OCI-M1 (cell line): ENCODE results near the gene IQGAP2.
A peak's percentile ranks its signal among the peaks of the same experiment; 100 is the strongest.
"Not testable (repeated sequence)": the region's sequence is repeated elsewhere in the genome, so short reads cannot be mapped to it uniquely, and the experiment has no call there.

Experiments
- DNase-seq: peaks from one replicate; lab custom pipeline; 2025; lab: John Stamatoyannopoulos, UW

IQGAP2 gene

DNA sequence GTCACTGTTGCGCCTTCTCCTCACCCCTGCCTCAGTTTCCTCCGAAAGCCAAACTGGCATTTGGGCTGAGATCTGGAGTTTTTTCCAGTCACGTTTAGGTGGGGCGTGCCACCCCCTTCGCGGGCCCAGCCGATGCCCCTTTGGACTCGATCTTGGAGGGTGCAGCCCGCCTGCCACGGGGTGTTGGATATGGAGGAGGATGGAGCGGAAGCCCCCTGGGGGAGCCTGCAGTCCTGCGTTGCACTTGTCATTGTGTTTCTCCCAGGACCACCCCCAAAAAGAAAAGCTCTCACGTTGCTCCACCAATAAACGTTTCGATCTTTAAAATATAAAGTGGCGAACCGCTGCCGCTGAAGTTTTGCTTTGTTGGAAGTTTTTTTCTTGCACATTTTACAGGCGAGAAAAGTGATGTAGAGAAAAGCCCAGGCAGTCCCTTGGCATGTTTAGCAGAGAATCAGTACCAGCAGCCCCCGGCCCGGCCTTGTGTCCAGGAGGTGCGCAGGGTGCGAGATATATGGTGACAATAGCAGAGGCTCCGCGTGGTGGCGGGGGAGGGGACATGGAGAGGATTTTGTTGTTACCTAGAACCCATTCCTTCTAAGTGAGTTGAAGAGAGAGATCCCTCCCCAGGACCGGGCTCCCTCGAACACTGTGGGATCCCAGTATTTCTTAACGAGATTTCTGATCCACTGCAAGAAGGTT, 313.5 kb downstream of the IQGAP2 start:
- peak; percentile 70 for DNase-seq

DNA sequence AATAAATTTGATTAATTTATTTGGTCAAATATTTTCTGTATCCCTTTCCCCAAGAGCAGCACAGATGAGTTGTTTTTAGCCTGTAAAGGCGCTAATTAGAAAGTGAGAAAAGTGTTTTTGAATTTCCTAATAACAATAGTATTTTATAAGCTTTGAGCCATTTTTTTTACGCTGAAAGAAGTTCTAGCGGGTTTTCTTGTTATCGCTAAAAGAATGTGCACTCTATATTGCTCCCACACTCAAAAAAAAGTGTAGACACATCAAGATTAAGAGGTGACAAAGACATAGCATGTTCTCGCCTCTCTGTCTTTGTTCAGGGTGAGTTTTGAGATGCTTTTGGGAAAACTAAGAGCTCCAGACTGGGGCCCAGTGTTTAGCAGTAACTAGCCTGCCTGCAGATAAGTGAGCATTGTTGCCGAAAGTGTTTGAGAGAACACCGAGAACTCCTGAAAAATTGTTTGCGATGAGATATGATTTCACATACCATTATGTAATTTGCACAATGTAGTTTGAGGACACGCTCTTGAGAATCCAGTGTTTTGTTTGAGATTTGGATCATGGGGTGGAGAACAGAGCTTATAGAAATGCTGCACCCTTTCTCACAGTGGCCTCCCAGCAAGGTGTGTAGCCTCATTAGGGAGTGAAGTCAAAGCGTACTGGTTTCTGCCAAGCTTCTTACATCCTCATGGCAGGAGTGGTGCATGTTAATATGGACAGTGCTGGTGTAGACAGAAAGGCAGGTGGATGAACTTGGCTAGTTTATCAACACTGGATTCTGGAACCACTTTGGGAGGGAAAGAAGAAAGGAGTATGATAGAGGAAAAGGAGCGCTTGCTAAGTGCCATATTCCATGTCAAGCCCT, 314.4 kb downstream of the IQGAP2 start:
- peak; percentile 44 for DNase-seq

DNA sequence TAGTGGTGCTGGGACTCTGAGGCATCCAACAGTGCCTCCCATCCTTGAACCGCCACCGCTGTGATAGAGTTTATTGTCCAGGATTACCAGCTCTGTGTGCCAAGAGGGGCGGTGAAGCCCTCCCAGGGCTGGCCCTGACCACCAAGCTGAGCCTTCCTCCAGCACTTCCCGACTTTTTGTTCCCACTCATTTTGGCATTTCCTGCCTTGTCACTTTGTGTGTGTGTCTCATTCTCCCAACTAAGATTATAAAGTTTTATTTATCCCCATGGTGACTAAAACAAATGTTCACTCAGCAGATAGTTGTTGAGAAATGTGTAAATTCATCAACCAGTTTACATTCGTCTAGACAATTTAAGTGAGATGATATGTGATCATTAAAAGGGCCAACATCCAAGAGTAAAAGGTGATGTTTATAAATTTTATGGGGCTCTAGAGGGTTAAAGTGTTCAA, 315.3 kb downstream of the IQGAP2 start:
- DNase-seq: no peak

DNA sequence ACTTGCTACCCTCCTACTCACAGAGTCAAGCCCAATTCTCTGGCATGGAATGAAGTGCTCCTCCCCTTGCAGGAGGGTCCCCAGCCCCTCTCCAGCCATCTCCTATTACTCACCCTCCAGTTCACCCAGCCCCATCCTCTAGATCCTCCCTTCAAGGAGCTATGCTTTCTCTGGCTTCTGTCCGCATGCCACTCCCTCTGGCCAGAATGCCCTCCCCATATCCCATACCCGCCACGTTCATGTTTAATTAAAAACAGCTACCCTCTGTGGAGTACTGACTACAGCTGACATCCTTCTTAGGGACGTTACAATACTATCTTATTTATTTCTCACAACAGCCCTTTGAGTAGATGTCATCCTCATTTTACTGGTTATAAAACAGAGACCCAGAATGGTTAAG, 315.8 kb downstream of the IQGAP2 start:
- no peak for DNase-seq

DNA sequence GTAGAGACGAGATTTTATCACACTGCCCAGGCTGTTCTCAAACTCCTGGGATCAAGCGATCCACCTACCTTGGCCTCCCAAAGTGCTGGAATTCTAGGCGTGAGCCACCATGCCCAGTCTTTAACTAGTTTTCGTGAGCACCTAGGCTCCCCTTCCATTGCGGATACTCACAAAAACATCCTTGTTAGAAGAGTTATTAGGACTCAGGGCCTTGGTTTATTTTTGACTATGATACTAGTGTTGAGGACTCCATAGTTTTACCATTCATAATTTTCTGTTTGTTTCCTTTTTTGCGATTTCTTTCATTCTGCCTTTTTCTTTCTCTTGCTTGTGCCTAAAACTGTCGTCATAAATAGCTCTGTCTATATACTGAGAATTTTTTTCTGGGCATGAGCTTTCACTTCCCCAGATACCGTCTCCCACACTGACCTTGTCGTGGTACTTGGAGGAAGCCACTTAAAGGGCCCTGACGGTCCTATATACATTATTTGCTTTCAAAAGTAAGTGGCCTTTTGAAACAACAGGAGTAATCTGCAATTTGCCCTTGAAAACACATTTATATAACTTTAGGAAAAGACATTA, 318.0 kb downstream of the IQGAP2 start:
- DNase-seq: peak; percentile 81

DNA sequence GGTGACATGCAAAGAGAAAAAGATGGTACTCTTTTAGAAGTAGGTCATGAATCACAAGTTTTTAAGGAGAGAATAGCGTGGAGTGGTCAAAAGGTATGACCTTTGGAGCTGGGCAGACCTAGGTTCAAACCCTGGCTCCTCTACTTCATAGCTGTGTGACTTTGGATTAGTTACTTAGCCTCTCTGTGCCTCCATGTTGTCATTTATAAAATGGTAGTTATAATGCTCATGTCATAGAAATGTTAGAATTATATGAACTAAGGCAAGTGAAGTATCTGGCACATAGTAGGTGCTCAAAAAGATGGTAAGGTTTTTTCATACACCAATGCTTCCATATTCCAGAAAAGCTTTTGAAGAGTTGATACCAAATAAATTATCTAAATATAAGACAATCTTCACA, 320.2 kb downstream of the IQGAP2 start:
- no peak for DNase-seq

DNA sequence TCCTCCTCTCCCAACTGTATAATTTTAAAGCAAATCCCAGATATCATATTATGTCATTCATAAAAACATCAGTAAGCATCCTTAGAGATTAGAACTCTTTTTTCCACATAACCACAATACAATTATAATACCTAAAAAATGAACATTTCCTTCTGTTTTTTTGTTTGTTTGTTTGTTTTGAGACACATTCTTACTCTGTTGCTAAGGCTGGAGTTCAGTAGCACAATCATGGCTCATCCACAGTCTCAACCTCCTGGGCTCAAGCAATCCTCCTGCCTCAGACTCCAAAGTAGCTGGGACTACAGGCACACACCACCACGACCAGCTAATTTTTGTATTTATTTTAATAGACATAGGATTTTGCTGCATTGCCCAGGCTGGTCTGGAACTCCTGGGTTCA, 320.8 kb downstream of the IQGAP2 start:
- DNase-seq: no peak

DNA sequence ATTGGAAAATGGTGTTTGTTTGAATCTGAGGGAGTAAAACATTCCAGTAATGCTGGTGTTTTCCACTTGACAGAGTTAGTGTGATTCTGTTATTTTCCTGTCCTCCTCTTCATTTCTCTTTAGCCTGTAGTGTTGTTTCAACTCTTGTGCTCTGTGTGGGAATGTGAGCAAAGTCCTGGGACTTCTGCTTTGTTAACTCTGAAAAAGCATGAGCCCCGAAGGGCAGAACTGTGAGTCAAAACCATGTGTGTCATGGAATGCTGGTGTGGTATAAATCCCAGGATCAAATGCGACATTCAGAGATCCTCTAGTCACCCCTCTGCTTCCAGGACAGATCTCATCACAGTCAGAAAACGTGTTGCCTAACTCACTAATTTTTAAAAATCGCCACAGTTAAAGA, 321.8 kb downstream of the IQGAP2 start:
- no peak for DNase-seq

DNA sequence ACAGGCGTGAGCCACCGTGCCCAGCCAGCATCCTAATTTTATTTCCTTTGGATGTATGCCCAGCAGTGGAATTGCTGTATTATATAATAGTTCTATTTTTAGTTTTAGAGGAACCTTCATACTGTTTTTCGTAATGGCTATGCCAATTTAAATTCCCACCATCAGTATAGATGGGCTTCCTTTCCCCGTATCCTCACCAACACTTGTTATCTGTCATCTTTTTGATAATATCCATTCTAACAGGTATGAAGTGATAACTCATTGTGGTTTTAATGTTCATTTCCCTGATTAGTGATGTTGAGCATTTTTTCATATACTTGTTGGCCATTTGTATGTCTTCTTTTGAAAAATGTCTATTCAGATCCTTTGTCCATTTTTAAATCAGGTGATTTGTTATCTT, 325.9 kb downstream of the IQGAP2 start:
- DNase-seq: no peak

DNA sequence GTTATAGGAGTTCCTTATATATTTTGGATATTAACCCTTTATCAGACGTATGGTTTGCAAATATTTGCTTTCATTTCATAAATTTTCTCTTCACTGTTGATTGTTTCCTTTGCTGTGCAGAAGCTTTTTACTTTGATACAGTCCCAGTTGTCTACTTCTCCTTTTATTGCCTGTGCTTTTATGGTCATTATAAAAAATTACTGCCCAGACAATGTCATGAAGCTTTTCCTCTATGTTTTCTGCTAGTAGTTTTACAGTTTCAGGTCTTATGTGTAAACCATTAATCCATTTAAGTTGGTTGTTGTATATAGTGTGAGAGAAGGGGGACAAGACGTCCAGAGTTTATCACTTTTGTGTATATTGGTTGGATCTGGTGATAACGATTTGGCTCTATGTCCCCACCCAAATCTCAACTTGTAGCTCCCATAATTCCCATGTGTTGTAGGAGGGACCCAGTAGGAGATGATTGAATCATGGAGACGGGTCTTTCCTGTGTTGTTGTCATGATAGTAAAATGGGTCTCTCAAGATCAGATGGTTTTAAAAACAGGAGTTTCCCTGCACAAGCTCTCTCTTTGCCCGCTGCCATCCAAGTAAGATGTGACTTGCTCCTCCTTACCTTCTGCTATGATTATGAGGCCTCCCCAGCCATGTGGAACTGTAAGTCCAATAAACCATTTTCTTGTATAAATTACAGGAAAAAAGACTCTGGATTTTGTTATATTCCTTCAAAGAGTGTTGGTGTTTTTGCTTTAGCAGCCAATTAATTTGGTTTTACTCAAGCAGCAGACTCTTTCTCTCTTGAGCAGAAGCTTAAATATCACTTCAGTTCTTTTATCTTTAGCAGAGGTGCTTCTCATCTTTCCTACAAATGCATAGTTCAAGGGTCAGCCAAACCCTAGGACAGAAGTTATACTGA, 326.5 kb downstream of the IQGAP2 start:
- no peak for DNase-seq

DNA sequence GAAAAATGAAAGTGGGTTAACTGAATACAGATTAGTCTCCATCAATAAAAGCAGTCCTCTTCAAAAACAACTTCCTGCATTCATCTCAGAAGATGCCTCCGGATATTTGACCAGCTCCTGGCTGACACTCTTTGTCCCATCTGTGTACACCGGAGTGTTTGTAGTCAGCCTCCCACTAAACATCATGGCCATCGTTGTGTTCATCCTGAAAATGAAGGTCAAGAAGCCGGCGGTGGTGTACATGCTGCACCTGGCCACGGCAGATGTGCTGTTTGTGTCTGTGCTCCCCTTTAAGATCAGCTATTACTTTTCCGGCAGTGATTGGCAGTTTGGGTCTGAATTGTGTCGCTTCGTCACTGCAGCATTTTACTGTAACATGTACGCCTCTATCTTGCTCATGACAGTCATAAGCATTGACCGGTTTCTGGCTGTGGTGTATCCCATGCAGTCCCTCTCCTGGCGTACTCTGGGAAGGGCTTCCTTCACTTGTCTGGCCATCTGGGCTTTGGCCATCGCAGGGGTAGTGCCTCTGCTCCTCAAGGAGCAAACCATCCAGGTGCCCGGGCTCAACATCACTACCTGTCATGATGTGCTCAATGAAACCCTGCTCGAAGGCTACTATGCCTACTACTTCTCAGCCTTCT, 329.4 kb downstream of the IQGAP2 start:
- no peak for DNase-seq

DNA sequence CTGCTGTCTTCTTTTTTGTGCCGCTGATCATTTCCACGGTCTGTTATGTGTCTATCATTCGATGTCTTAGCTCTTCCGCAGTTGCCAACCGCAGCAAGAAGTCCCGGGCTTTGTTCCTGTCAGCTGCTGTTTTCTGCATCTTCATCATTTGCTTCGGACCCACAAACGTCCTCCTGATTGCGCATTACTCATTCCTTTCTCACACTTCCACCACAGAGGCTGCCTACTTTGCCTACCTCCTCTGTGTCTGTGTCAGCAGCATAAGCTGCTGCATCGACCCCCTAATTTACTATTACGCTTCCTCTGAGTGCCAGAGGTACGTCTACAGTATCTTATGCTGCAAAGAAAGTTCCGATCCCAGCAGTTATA, 329.9 kb downstream of the IQGAP2 start:
- DNase-seq: no peak

DNA sequence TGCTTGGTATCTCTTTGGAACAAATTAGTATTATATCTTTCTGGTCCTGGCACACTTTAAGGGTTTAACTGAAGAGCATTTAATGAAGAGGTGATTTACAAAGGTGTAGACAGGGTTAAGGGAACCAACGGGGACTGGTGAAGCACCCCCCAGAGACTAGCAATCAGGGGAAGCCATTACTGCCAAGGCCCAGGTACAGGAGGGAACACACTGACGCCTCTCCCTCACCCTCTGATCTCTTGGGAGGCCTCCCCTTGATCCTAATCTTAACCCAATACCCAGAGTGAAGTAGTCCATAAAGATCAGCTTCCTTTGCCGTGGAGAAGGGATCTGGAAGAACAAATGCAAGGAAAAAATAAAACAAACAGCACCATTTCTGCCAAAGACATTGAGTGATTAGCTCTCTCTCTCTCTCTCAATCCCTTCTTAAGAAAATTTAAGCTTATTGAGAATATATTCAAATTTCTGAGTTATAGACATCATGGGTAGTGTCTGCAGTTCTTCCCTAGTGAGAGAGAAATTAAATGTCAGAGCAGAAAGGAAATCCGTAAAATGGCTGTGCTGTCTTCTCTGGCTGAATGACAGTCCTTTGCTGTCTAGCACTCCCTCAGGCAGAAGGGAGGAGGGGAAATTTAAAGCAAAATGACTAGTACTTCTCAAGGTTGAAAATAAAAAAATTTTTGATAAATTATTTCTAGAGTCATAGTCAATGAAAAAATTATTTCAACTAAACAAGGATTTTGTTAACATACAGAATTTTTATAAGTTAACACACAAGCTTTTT, 332.9 kb downstream of the IQGAP2 start:
- peak; percentile 36 for DNase-seq

DNA sequence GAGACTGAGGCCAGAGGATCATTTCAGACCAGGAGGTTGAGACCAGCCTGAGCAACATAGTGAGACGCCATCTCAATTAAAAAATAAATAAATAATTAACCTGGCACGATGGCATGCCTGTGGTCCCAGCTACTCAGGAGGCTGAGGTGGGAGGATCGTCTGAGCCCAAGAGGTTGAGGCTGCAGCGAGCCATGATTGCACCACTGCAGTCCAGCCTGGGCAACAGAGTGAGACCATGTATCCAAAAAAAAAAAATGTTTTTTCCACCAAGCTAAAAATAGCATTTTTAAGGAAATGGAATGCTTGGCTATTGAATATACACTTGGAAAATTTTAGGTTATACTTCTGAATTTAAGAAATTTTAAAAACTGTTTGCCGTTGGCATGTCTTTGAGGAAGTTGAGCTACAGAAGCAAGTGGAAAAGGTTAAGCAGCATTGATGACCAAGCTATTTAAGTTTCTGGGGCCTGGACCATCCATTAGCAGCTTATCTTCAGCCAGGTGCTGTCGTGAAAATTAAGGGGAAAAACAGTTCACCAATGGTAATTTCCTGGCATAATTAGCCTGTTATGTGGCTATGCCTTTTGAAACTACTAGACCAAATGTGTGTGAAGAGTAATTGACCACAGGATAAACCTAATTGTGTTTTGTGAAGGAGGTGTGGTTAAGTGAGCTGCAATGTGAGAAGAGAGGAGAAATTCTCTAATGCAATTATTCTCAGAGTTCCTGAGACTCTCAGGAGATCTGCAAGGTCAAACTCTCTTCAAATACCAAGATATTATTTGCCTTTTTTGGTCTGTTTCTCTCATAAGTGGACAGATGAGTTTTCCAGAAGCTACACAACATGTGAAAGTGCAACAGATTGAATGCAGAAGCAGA, 333.8 kb downstream of the IQGAP2 start:
- peak; percentile 33 for DNase-seq

DNA sequence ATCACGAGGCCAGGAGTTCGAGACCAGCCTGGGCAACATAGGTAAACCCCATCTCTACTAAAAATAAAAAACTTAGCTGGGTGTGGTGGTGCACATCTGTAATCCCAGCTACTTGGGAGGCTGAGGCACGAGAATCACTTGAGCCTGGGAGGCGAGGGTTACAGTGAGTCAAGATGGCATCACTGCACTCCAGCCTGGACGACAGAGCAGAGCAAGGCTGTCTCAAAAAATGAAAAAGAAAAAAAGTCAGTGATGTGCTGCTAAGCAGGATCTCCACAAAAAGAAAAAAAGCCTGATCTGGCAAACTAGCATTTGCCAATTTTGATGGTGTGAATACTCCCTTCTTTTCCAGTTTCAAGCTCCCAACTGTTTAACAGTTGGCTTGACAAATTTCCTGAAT, 334.8 kb downstream of the IQGAP2 start:
- DNase-seq: no peak

DNA sequence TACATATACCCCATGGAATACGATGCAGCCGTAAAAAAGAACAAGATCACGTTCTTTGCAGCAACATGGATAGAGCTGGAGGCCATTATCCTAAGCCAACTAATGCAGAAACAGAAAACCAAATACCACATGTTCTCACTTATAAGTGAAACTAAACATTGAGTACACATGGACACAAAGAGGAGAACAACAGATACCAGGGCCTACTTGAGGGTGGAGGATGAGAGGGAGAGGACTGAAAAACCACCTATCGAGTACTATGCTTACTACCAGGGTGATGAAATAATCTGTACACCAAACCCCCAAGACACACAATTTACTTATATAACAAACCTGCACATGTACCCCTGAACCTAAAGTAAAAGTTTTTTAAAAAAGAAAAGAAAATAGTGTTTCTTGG, 338.4 kb downstream of the IQGAP2 start:
- DNase-seq: not testable (repeated sequence)

DNA sequence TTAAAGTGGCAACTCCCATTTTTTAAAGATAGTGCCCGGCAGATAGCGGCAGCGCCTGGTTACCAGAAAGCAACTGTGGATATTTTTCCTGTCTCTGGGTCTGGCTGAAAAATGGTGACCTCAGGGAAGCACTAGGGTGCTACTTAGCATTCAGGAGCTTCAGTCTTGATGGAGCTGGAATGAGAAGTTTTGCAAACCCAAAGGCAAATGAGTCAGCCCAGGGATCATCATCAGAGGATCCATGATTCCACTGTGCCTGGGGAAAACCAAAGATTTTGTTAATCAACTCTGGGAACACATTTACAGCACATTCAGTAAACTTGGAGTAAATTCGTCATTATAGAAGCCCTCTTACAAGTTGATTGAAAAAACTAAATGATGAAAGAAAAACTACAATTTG, 339.5 kb downstream of the IQGAP2 start:
- peak; percentile 26 for DNase-seq

DNA sequence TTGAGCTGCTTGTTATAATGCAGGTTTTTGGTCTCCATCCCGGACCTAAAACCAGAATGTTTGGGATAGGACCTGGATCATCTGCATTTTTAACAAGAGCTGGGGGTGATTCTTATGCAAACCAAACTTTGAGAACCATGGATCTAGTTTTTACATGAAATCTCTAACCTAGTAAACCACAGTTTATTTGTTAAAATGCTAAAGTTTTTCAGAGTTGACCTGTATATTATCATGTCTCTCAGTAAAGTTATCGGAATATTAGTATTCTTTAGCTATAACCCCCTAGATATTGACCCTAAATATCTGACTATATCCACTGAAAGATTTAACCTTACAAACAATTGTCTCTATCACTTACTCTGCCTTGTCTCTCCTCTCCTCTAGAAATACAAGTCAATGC, 341.5 kb downstream of the IQGAP2 start:
- no peak for DNase-seq

DNA sequence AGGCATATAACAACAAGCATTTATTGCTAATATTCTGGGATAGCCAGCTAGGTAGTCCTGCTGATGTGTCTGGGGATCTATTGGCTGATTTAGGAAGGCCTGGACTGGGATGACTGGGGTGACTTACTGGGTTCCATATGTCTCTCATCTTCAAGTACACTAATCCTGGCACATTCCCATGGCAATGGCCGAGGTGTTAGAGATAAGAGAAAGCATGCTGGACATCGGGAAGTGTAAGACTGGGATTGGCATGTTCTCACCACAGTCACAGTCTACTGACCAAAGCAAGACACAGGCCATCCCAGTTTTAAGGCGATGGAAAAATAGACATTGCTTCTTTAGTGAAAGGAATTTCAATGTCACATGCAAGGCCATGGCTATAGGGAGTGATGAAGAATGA, 342.6 kb downstream of the IQGAP2 start:
- DNase-seq: no peak

DNA sequence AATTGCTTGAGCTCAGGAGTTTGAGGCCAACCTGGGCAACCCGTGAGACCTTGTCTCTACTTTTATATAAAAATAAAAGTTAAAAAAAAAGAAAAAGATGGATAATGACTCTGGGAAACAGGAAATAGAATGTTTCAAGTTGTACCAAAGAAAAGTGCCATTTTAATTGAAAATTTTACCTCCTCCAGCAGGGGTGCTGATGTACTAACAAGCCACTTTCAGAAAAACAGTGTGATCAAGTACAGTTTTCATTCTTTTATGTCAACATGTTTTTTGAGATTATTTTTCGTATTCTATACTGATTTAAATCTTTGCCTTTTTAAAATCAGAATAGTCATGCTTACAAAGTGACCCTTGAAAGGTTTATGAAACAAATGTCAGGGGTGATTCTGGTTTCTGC, 343.6 kb downstream of the IQGAP2 start:
- DNase-seq: peak; percentile 37
